Astrocyte of the cerebellum (primary cell): Measurements from ENCODE around the gene NR1D1.

Experiments
- DNase-seq: peaks from one replicate; pipeline ENCODE4 v3.0.0-alpha.2; 2011; ENCODE audit warnings: low read depth
- H3K4me3 ChIP-seq: 2 replicates; pipeline ENCODE4 v1.5.1; 2011; ENCODE audit warnings: mild to moderate bottlenecking, low read depth, low read length, moderate library complexity
- in situ Hi-C: cut with HindIII; loops from 2 replicates; pipeline ENCODE4 v1.10.0; 2017; ENCODE audit warnings: low sequenced_read_pairs
- TF ChIP-seq, protein P1 (sequence below): IDR thresholded peaks from 2 replicates; pipeline ENCODE4 v1.5.1; 2012; ENCODE audit warnings: low read length, low read depth, moderate library complexity, mild to moderate bottlenecking; ENCODE audit errors: missing control alignments

Gene NR1D1

DNA sequence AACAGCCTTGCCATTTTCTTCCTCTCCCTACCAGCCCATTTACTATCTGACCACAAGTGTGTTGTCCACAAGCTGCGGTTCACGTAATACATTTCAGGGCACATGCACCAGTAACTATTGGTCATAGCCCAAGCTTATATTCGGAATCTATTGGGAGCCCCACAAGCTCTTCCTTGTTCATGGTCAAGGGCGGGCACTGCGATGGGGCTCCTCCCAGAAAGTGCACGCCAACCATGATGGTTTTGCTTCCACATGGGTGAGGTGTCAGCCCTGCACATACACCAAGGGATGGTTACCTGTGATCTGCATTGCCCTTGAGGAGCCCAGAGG is 25.6 kb downstream of the NR1D1 start:
- H3K4me3 ChIP-seq = no peak overlapping the region
- in situ Hi-C loops = loop anchor here (5.0 kb wide), 2 partner anchors 83 to 97 kb away; no protein-coding TSS in a partner anchor
- no peak for DNase-seq
- TF ChIP-seq, protein P1, sequence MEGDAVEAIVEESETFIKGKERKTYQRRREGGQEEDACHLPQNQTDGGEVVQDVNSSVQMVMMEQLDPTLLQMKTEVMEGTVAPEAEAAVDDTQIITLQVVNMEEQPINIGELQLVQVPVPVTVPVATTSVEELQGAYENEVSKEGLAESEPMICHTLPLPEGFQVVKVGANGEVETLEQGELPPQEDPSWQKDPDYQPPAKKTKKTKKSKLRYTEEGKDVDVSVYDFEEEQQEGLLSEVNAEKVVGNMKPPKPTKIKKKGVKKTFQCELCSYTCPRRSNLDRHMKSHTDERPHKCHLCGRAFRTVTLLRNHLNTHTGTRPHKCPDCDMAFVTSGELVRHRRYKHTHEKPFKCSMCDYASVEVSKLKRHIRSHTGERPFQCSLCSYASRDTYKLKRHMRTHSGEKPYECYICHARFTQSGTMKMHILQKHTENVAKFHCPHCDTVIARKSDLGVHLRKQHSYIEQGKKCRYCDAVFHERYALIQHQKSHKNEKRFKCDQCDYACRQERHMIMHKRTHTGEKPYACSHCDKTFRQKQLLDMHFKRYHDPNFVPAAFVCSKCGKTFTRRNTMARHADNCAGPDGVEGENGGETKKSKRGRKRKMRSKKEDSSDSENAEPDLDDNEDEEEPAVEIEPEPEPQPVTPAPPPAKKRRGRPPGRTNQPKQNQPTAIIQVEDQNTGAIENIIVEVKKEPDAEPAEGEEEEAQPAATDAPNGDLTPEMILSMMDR = no peak

DNA sequence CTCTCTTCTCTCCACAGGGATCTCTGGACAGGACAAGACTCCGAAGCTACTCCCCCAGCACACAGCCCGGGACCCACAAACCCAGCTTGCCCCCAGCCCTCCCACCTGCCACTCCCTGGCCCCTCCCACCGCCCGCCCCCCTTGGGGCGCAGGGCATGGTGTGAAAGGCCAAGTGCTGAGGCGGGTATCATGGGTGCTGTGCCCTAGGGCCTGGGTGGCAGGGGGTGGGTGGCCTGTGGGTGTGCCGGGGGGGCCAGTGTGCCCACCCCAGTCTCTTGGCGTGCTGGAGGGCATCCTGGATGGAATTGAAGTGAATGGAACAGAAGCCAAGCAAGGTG is 26.2 kb downstream of the NR1D1 start:
- in situ Hi-C loops = loop anchor here (5.0 kb wide), 2 partner anchors 82 to 98 kb away; no protein-coding TSS in a partner anchor
- no peak for DNase-seq
- TF ChIP-seq, protein P1 = no peak
- no peak overlapping the region for H3K4me3 ChIP-seq

- H3K4me3 ChIP-seq = no peak overlapping the region
- in situ Hi-C loops = loop anchor here (5.0 kb wide), 2 partner anchors 81 to 99 kb away; no protein-coding TSS in a partner anchor
- no peak for DNase-seq
- TF ChIP-seq, protein P1 = no peak
Measured at GRCh38 chr17:40073454-40074174, 26.8 kb downstream of the NR1D1 start.

GRCh38 chr17:40072735-40073346 is 27.5 kb downstream of the NR1D1 start:
- TF ChIP-seq, protein P1 = no peak
- in situ Hi-C loops = loop anchor here (5.0 kb wide), 2 partner anchors 81 to 99 kb away; no protein-coding TSS in a partner anchor
- DNase-seq = no peak
- H3K4me3 ChIP-seq = no peak overlapping the region

- TF ChIP-seq, protein P1 = no peak
- DNase-seq = no peak
- no peak overlapping the region for H3K4me3 ChIP-seq
- in situ Hi-C loops = loop anchor here (5.0 kb wide), 2 partner anchors 80 to 100 kb away; no protein-coding TSS in a partner anchor
Measured at GRCh38 chr17:40072040-40072734, 28.2 kb downstream of the NR1D1 start.

- in situ Hi-C loops = loop anchor here (5.0 kb wide), 2 partner anchors 79 to 101 kb away; no protein-coding TSS in a partner anchor
- DNase-seq = no peak
- TF ChIP-seq, protein P1 = no peak
- no peak overlapping the region for H3K4me3 ChIP-seq
Measured at GRCh38 chr17:40071313-40072039, 28.9 kb downstream of the NR1D1 start.
